ELR (cell line): Measurements from ENCODE around the gene TMEM8B.
"Not testable (repeated sequence)": the region's sequence is repeated elsewhere in the genome, so short reads cannot be mapped to it uniquely, and the experiment has no call there.

Source experiments
- DNase-seq: peaks from one replicate; pipeline ENCODE4 v3.0.0-alpha.2; 2015; ENCODE audit warnings: low read depth

The TMEM8B gene

GRCh38 chr9:35867538-35867937, 38.5 kb downstream of the TMEM8B start:
- no peak for DNase-seq

DNA sequence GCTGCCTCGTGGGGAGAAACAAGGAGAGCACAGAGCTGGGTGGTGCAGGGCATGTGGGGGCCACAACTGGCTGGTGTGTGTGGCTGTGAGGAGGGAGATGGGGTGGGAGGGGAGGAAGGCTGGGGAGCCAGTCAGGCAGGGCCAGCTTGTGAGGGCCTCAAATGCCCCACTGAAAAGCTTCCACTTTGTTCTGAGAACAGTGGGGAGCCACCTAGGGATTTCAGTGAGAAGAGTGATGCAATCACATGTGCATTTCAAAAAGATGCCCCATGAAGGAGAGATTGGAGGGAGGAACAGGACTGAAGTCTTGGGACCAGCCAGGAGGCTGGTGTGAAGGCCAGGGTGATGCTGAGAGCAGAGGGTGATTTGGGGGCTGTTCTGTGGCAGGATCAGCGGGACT, 39.9 kb downstream of the TMEM8B start:
- no peak for DNase-seq

DNA sequence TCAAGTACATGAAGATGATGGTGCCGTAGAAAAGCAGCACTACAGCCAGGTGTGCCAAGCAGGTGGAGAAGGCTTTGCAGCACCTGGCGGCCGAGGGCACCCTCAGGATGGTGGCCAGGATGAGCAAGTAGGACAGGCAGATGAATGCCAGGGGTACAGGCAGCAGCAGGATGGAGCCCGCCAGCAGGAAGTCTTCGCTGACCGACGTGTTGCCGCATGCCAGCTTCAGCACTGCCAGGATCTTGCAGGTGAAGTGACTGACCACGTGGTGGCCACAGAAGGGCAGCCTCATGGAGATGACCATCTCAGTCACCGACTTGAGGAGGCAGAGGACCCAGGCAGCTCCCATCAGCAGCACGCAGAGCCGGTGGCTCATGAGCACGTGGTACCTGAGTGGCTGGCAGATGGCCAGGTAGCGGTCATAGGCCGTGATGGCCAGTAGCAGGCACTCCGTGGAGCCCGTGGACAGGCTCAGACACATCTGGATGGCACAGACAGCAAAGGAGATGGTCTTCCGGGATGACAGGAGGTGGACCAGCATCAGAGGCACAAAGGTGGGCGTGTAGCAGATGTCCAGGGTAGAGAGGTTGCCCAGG, 40.7 kb downstream of the TMEM8B start:
- no peak for DNase-seq

DNA sequence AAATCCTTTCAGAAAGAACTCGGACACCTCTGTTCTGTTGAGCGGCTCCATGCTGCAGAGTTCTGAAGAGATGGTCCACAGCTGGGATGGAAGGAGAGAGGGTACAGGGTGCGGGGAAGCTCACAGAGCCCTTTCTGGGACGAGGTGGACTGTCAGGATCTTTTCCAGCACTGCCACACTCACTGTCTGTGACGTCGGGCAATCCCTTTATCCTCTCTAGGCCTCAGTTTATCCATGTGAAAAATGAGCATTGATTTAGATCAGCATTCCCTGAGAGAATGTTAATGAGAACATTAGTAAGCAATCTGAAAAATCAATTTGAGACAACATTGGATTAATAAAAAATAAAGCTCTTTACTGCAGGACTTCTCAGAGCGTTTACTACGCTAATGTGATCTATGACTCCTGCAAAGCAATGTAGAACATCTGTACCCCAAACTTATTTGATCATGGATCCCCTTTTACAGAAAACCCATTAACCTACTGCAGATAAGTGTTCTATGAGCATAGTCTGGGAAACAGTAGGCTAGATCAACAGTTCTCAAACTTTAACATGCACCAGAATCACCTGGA, 41.4 kb downstream of the TMEM8B start, which contains the start of gene OR13J1:
Gene OR13J1, minus strand, starts transcription at position 51 of the 573 bp plus-strand sequence. Its CDS starts 0 bp downstream, at position 51.
- DNase-seq: no peak

- DNase-seq: no peak
Measured at GRCh38 chr9:35871545-35871944, 42.5 kb downstream of the TMEM8B start.

DNA sequence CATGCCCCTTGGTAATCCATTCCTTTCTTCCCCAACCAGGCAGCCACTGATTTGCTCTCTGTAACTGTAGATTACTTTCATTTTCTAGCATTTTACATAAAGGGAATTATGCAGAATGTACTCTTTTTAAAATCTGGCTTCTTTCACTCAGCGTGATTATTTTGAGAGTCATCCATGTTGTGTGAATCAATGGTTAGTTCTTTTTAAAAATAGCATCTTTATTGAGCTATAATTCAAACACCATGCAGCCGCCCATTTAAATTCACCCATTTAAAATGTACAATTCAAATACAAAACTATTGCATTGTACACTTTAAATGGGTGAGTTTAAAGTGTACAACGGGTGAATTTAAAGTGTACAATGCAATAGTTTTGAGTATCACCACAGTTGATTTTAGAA, 43.5 kb downstream of the TMEM8B start:
- no peak for DNase-seq

DNA sequence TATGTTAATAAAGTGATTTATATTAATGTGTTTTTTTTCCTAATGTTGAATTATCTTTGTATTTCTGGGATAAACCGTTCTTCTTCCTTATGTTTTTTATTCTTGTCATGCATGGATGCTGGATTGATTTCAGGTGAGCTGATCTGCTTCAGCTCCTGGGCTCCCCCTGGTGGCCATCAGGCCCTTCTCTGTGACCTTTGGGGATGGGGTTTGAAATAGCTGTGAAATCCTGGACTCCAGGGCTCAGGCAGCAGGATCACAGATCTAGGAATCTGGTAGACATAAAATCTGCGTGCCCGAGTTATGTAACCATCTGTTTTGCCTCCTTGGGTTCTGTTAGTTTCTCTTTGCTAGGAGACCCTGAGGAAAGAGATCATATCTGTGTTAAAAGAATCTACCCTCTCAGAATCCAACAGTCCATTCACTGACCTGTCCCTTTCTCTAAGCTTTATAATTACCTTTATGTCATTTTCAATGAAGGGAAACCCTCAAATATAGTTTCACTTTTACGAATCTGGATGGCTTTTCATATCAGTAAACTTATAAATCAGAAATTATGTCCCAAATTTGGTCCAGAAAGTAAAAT, 53.3 kb downstream of the TMEM8B start:
- peak; percentile 79 for DNase-seq

- DNase-seq: no peak
Measured at GRCh38 chr9:35882996-35883395, 54.0 kb downstream of the TMEM8B start.

GRCh38 chr9:35884908-35885307, 55.9 kb downstream of the TMEM8B start:
- not testable (repeated sequence) for DNase-seq

- DNase-seq: no peak
Measured at GRCh38 chr9:35891646-35892045, 62.6 kb downstream of the TMEM8B start.

DNA sequence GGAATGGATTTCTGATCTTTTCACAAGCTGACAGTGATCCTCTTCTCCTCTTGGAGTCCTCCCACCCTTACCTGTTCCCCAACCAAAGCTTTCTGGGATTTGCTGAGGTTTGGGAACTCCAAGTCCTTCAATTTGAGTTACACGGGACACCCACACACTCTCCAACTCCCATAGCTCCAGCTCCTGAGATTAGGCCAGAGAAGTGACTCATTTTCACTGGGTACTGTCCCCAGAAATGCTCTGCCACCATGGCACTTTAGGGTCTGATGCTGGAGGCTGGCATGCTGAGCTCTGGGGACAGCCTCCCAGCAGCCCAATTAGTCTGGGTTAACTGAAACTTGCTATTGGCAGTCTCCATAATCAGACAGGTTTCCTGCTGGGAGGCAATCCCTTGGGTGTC, 63.0 kb downstream of the TMEM8B start:
- no peak for DNase-seq

- no peak for DNase-seq
Measured at GRCh38 chr9:35896570-35896969, 67.5 kb downstream of the TMEM8B start.

DNA sequence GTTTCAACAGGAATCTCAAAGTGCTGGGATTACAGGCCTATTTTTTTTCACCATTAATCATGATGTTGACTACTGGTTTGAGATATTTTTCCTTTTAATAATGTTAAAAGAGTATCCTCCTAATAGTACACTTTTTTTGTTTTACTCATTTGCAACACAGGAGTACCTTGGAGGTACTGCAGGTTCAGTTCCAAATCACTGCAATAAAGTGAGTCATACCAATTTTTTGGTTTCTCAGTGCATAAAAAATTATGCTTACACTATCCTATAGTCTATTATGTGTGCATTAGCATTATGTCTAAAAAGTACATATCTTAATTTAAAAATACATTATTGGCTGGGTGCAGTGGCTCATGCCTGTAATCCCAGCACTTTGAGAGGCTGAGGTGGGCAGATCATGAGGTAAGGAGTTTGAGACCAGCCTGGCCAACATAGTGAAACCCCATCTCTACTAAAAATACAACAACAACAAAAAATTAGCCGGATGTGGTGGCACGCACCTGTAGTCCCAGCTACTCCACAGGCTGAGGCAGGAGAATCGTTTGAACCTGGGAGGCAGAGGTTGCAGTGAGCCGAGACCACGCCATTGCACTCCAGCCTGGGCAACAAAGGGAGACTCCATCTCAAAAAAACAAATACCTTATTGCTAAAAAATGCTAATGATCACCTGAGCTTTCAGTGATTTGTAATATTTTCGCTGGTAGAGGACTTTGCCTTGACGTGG, 68.5 kb downstream of the TMEM8B start:
- DNase-seq: not testable (repeated sequence)

DNA sequence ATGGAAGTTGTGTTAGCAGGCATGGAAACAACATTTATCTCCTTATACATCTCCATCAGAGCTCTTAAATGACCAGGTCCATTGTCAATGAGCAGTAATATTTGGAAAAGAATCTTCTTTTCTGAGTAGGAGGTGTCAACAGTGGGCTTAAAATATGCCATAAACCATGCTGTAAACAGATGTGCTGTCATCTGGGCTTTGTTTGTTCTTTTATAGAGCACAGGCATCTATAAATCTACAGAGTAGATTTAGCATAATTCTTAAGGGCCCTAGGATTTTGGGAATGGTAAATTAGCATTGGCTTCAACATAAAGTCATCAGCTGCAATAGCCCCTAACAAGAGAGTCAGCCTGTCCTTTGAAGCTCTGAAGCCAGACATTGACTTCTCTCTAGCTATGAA, 69.3 kb downstream of the TMEM8B start:
- no peak for DNase-seq

DNA sequence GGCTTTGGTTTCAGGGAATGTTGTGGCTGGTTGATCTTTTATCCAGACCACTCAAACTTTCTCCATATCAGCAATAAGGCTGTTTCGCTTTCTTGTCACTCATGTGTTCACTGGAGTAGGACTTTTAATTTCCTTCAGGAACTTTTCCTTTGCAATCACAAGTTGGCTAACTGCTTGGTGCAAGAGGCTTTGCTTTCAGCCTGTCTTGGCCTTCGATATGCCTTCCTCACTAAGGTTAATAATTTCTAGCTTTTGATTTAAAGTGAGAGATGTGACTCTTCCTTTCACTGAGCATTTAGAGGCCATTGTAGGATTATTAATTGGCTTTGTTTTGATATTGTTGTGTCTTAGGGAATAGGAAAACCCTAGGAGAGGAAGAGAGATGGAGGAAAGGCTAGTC, 70.0 kb downstream of the TMEM8B start:
- DNase-seq: no peak

DNA sequence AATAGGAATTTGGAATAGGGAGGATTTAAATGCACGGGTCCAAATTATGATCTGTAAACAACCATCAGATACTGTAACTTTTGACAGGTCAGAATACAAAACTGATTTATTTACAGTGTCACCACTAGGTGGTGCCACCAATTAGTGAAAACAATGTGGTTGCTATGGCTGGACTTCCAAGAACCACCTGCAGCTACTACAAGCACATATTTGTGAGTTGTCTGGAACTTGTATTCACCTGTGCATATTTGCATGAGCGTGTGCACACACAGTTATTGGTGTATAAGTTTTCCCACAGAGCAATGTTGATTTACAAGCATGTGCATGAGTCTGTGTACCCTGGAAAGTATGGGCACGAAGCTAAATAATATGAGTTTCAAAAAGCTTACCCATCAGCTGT, 74.0 kb downstream of the TMEM8B start:
- DNase-seq: peak; percentile 68

DNA sequence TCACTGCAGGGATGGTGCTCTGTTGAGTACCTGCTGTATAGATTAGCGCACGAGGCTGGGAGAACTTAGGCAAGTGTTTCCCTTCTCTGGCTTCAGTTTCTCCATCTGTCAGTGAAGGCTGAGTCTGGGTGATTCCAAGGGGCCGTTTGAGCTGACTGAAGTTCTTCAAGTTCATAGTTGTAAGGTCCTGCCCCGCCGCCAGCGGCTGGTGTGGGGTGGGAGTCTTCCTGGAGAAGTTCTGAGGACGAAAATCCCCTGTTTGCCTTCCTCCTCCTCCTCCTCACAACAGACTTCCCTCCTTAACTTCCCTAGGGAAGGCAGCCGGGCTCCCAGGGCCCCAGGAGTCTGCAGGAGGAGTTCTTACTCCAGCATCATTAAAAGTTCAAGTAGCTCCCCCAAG, 75.3 kb downstream of the TMEM8B start:
- DNase-seq: no peak

DNA sequence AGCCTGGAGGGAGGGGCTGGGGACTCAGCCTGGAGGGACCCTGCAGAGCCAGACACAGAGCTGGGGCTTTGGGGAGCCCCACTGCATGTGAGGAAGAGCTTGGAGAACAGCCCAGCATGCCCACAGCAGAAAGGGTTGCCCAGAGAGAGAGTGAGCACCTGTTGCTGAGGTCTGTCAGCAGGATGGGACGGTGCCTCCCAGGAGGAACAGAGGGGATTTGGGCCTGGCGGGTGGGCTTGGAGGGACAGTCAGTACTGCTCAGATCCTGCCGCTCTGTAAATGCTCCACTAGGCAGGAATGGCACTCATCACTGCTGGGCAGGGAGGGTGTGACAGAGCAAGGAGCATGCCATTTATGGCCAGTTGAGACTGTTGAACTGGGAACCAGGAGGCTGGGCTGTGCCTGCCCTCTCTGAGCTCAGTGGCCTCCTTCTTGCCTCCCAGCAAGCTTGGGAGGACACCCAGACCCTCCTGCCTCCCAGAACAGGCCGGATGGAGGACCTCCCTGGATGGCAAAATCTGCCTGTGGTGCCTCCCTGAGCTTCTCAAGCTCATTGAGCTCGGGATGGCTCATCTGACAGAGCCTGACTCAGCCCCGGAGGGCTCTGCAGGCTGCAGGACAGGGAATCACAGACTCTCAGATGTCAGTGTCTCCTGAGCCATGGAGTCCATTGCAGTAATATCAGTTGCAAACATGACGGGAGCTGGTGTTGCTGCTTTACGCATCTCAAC, 76.2 kb downstream of the TMEM8B start:
- DNase-seq: peak; percentile 86

- DNase-seq: peak; percentile 92
Measured at GRCh38 chr9:35905912-35906679, 77.1 kb downstream of the TMEM8B start, which contains the start of gene HRCT1. HRCT1 (plus strand) TSS chr9:35906202; CDS start chr9:35906288, 86 bp downstream.

DNA sequence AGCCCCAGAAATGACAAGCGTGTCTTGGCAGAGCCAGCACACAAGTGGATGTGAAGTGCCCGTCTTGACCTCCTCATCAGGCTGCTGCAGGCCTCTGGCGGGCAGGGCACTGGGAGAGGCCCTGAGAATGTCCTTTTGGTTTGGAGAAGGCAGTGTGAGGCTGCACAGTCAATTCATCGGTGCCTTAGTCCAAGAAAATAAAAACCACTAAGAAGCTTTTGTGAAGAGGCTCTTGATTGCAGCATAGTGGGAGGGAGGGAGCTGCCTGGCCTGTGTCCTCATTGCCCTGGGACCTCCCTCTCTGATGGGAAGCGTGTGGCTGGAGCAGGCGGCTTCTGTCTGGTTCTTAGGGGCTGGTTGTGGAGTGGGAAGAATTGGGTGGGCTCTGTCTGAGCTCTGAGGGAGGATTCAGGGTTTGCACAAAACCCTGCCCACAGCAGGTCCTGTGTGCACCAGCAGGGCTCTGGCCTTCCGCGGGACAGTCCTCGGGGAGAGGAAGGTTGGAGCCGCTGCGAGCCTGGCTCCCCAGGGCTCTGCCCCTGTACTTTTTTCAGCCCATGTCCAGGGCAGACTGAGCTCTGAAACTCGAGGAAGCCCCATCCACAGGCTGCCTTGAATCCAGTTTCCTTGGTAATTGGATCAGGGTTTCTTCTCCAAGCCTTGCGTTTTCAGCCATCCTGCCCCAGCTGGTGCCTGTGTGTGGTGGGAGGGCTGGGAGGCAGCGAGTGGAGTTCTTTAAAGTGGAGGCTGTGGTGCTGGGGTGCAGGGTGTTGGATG, 78.1 kb downstream of the TMEM8B start:
- DNase-seq: peak; percentile 51
